MM.1S (cell line): Measurements from ENCODE around the gene RASA4B.
"Not testable (repeated sequence)": the region's sequence is repeated elsewhere in the genome, so short reads cannot be mapped to it uniquely, and the experiment has no call there.

ENCODE experiments used
- EZH2 ChIP-seq: fragments of 300-600 bp; sonication (generic); optimal IDR thresholded peaks from 2 replicates; pipeline ENCODE3; 2017; ENCODE audit warnings: low read depth, mild to moderate bottlenecking, antibody characterized with exemption, low read length, mixed read lengths
- TF ChIP-seq, protein P1 (sequence below): fragments of 300-600 bp; sonication (generic); IDR thresholded peaks from 2 replicates; pipeline ENCODE4 v1.5.1; 2016; ENCODE audit warnings: antibody characterized with exemption, low read length, mixed read lengths

DNA sequence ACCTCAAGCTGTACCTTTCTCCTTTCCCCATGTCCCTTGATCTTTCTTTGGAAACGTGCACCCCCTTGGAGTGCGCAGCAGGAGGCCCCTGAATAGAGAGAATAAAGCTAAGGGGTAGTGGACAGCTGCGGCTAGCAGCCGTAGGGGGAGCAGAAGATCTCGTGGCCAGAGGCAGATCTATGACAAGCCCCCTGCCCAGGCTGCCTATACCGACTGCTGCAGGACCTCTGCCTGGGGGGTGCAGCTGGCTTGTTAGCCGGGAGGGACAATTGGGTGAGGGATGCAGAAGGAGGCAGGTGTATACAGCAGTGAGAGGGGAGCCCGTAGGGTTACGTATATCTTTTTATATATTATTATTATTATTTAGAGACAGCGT lies 38.4 kb downstream of the RASA4B start:
- TF ChIP-seq, protein P1, sequence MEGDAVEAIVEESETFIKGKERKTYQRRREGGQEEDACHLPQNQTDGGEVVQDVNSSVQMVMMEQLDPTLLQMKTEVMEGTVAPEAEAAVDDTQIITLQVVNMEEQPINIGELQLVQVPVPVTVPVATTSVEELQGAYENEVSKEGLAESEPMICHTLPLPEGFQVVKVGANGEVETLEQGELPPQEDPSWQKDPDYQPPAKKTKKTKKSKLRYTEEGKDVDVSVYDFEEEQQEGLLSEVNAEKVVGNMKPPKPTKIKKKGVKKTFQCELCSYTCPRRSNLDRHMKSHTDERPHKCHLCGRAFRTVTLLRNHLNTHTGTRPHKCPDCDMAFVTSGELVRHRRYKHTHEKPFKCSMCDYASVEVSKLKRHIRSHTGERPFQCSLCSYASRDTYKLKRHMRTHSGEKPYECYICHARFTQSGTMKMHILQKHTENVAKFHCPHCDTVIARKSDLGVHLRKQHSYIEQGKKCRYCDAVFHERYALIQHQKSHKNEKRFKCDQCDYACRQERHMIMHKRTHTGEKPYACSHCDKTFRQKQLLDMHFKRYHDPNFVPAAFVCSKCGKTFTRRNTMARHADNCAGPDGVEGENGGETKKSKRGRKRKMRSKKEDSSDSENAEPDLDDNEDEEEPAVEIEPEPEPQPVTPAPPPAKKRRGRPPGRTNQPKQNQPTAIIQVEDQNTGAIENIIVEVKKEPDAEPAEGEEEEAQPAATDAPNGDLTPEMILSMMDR: not testable (repeated sequence)
- not testable (repeated sequence) for TF ChIP-seq EZH2
